ENCODE measurements around the gene COQ4. TPM values are rescaled to one million over a fixed set of nuclear protein-coding genes. Genes with fewer than 3 reads are reported as not detected.
"Not testable (repeated sequence)": the region's sequence is repeated elsewhere in the genome, so short reads cannot be mapped to it uniquely, and the experiment has no call there.

The COQ4 gene
- total RNA-seq, 1 experiment from 2014 or later, result 58.9 TPM

DNA sequence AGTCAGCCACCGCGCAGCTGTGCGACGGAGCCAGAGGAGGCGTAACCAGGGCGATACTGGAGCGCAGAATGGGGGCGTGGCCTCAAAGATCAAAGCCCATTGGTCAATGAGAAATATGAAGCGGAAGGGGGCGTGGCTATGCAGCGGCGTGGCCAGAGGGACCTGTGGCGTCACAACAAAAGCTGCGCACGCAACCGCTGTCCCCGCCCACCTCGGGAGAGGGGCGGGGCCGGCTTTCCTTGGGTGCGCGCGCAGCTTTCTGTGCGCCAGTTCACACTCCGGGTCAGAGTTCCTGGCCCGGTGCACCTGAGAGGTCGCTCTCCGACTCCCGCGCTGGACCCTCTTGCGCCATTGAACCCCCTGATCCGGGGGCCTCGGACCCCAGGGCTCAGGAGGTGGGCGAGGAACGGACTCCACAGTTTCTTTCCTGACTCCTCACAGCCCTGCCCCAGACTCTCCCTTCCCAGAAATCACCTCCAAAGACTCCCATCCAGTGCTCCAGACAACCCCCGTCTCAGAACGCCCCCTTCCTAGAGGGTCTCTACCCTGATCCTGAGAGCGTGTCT, 46.5 kb upstream of the COQ4 start, which contains the start of gene SWI5:
TSS of gene SWI5 (plus strand) at position 269 of the 566 bp plus-strand sequence.
- Mint-ChIP-seq H3K4me3 (ENCODE audit: unreplicated experiment) (peak within 1 kb of the TSS; percentile 92), H3K27me3 (ENCODE audit: insufficient read depth, unreplicated experiment) (no peaks in the 10 kb centered on the region), H3K27ac (ENCODE audit: low read depth, unreplicated experiment) (peak within 1 kb of the TSS; percentile 79), H3K4me1 (ENCODE audit: insufficient read depth, unreplicated experiment) (peaks cover 18% of the 10 kb centered on the region), H3K36me3 (ENCODE audit: insufficient read depth, unreplicated experiment) (peaks cover 28% of the 10 kb centered on the region), H3K9me3 (ENCODE audit: unreplicated experiment) (no peaks in the 10 kb centered on the region)
- CTCF ChIA-PET, result interaction anchor here (0.6 kb wide), 1 partner anchor 599 kb away, joined by 3 read pairs; no protein-coding TSS in a partner anchor
- TF ChIP-seq, protein P1, sequence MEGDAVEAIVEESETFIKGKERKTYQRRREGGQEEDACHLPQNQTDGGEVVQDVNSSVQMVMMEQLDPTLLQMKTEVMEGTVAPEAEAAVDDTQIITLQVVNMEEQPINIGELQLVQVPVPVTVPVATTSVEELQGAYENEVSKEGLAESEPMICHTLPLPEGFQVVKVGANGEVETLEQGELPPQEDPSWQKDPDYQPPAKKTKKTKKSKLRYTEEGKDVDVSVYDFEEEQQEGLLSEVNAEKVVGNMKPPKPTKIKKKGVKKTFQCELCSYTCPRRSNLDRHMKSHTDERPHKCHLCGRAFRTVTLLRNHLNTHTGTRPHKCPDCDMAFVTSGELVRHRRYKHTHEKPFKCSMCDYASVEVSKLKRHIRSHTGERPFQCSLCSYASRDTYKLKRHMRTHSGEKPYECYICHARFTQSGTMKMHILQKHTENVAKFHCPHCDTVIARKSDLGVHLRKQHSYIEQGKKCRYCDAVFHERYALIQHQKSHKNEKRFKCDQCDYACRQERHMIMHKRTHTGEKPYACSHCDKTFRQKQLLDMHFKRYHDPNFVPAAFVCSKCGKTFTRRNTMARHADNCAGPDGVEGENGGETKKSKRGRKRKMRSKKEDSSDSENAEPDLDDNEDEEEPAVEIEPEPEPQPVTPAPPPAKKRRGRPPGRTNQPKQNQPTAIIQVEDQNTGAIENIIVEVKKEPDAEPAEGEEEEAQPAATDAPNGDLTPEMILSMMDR (IDR thresholded peaks at IDR 0.05; ENCODE audit: unreplicated experiment), result no peak
- POLR2A ChIA-PET, result interaction anchor here (0.6 to 2.1 kb wide), 14 partner anchors 9 to 828 kb away, joined by 3 to 12 read pairs (median 4); partner anchors contain the start of genes ENDOG and URM1
- DNase-seq (ENCODE audit: unreplicated experiment), result peak; percentile 99
- no TSS peak for BruUV-seq (replicated peaks)
- intact Hi-C loops (cut with micrococcal nuclease), result loop anchor here (1.0 kb wide), 1 partner anchor 53 kb away; no protein-coding TSS in a partner anchor

DNA sequence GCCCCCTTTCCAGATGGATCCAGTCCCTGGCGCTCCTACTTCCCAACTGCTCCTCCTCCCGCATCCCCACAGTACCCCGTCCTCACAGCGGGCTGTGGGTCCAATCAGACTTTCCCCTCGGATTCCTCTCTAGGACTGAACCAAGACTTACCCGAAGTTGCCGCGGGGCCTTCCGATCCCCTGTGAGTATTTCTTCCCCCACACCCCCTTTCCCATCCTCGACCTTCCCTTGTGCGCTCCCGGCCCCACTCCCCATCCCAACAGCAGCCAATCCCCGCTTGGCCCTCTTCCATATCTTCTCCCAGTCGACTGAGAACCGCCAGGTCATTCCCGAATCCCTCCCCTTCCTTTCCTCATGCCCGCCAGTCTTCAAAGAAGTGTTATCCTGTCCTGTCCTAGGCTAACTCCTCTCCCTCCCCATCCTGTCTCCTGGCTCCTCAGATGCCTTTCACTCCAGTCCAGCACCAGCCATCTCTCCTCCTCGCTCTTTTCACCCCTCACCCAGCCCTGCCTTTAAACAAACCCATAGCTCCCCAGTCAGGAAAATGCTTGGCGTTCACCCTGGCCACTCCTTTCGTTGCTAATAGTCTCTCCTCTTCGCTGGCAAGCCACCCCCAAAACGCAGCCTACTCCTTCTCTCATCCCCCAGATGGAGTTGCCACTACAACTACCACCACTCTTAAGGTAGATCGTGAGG, 45.9 kb upstream of the COQ4 start:
- H3K36me3 Mint-ChIP-seq (ENCODE audit: insufficient read depth, unreplicated experiment), result peaks cover 22% of the 10 kb centered on the region
- POLR2A ChIA-PET, result interaction anchor here (0.6 to 2.1 kb wide), 9 partner anchors 10 to 107 kb away, joined by 3 to 12 read pairs (median 5); partner anchors contain the start of gene URM1
- H3K4me3 Mint-ChIP-seq (ENCODE audit: unreplicated experiment), result peak overlapping the region; percentile 92
- H3K27me3 Mint-ChIP-seq (ENCODE audit: insufficient read depth, unreplicated experiment), result no peaks in the 10 kb centered on the region
- DNase-seq (ENCODE audit: unreplicated experiment), result no peak
- intact Hi-C loops (cut with micrococcal nuclease), result loop anchor here (1.0 kb wide), 1 partner anchor 53 kb away; no protein-coding TSS in a partner anchor
- BruUV-seq (replicated peaks), result TSS peak; percentile 37
- TF ChIP-seq, protein P1 (IDR thresholded peaks at IDR 0.05; ENCODE audit: unreplicated experiment), result no peak
- CTCF ChIA-PET, result interaction anchor here (0.6 kb wide), 2 partner anchors 95 to 598 kb away, joined by 3 read pairs; partner anchors contain the start of gene URM1
- no peaks in the 10 kb centered on the region for H3K9me3 Mint-ChIP-seq (ENCODE audit: unreplicated experiment)
- peaks cover 18% of the 10 kb centered on the region for H3K4me1 Mint-ChIP-seq (ENCODE audit: insufficient read depth, unreplicated experiment)
- H3K27ac Mint-ChIP-seq (ENCODE audit: low read depth, unreplicated experiment), result peak overlapping the region; percentile 79

DNA sequence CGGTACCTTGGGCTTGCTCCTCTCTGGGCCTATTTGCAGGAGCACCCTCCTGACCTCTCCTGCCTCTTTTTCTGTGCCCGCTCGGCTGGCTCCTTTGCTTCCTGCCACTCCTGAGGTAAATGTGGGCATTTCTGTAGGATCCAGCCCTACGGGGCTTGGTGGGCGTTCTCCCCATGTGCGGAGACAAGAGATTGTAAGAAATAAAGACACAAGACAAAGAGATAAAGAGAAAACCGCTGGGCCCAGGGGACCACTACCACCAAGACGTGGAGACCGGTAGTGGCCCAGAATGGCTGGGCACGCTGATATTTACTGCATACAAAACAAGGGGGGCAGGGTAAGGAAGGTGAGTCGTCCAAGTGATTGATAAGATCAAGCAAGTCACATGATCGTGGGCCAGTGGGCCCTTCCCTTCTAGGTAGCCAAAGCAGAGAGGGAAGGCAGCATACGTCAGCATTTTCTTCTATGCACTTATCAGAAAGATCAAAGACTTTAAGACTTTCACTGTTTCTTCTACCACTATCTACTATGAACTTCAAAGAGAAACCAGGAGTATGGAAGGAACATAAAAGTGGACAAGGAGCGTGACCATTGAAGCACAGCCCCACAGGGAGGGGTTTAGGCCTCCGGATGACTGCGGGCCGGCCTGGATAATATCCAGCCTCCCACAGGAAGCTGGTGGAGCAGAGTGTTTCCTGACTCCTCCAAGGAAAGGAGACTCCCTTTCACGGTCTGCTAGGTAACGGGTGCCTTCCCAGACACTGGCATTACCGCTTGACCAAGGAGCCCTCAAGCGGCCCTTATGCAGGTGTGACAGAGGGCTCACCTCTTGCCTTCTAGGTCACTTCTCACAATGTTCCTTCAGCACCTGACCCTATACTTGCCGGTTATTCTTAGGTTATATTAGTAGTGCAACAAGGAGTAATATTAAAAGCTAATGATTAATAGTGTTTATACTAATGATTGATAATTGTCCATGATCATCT, 43.3 kb upstream of the COQ4 start:
- H3K36me3 Mint-ChIP-seq (ENCODE audit: insufficient read depth, unreplicated experiment), result peaks cover 13% of the 10 kb centered on the region
- POLR2A ChIA-PET; CTCF ChIA-PET; H3K9me3 Mint-ChIP-seq (ENCODE audit: unreplicated experiment); DNase-seq (ENCODE audit: unreplicated experiment); BruUV-seq (replicated peaks); intact Hi-C loops (cut with micrococcal nuclease); H3K27ac Mint-ChIP-seq (ENCODE audit: low read depth, unreplicated experiment); H3K27me3 Mint-ChIP-seq (ENCODE audit: insufficient read depth, unreplicated experiment); H3K4me3 Mint-ChIP-seq (ENCODE audit: unreplicated experiment): not testable (repeated sequence)
- H3K4me1 Mint-ChIP-seq (ENCODE audit: insufficient read depth, unreplicated experiment), result peaks cover 13% of the 10 kb centered on the region

DNA sequence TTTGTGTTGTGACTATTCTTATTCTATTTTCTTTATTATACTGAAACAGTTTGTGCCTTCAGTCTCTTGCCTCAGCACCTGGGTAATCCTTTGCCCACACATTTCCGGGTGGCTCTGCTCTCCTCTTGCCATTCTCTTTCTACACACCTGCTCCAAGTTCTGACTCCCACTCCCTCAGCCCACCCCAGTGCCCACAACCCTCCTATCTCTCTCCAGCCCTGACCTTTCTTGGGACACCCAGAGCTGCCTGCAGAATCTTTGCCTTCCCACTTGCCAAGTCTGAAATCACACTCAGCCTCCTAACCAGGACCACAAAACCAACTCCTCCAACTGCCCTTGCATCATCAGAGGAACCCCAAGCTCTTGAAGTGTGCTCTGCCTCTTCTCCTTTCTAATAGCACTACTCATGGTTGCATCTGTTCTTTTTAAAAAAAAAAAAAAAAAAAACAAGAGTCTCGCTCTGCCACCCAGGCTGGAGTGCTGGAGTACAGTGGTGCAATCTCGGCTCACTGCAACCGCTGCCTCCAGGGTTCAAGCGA, 42.5 kb upstream of the COQ4 start:
- intact Hi-C loops (cut with micrococcal nuclease), result no loop called here
- ChIA-PET CTCF (no interaction called here), POLR2A (interaction anchor here (0.6 kb wide), 1 partner anchor 26 kb away, joined by 3 read pairs; no protein-coding TSS in a partner anchor)
- TF ChIP-seq, protein P1 (IDR thresholded peaks at IDR 0.05; ENCODE audit: unreplicated experiment), result no peak
- Mint-ChIP-seq H3K36me3 (ENCODE audit: insufficient read depth, unreplicated experiment) (peaks cover 13% of the 10 kb centered on the region), H3K4me3 (ENCODE audit: unreplicated experiment) (no peak overlapping the region), H3K9me3 (ENCODE audit: unreplicated experiment) (no peaks in the 10 kb centered on the region), H3K27me3 (ENCODE audit: insufficient read depth, unreplicated experiment) (no peaks in the 10 kb centered on the region), H3K27ac (ENCODE audit: low read depth, unreplicated experiment) (no peak overlapping the region), H3K4me1 (ENCODE audit: insufficient read depth, unreplicated experiment) (peaks cover 8% of the 10 kb centered on the region)
- no peak for DNase-seq (ENCODE audit: unreplicated experiment)
- no TSS peak for BruUV-seq (replicated peaks)
